ENCODE data around the gene FBXL7.

FBXL7 gene

GRCh38 chr5:15529821-15530220 lies 29.8 kb downstream of the FBXL7 start:
- TF ChIP-seq, protein P1, sequence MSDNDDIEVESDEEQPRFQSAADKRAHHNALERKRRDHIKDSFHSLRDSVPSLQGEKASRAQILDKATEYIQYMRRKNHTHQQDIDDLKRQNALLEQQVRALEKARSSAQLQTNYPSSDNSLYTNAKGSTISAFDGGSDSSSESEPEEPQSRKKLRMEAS (IDR thresholded peaks at IDR 0.05; ENCODE audit: low read depth, low read length) = no peak
- TF ChIP-seq MYC (IDR thresholded peaks at IDR 0.05; ENCODE audit: low read depth, low read length) = no peak
- no peak for TF ChIP-seq POLR2A (IDR thresholded peaks at IDR 0.05; ENCODE audit: extremely low read depth, insufficient read length)
- TF ChIP-seq, protein P2, sequence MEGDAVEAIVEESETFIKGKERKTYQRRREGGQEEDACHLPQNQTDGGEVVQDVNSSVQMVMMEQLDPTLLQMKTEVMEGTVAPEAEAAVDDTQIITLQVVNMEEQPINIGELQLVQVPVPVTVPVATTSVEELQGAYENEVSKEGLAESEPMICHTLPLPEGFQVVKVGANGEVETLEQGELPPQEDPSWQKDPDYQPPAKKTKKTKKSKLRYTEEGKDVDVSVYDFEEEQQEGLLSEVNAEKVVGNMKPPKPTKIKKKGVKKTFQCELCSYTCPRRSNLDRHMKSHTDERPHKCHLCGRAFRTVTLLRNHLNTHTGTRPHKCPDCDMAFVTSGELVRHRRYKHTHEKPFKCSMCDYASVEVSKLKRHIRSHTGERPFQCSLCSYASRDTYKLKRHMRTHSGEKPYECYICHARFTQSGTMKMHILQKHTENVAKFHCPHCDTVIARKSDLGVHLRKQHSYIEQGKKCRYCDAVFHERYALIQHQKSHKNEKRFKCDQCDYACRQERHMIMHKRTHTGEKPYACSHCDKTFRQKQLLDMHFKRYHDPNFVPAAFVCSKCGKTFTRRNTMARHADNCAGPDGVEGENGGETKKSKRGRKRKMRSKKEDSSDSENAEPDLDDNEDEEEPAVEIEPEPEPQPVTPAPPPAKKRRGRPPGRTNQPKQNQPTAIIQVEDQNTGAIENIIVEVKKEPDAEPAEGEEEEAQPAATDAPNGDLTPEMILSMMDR (IDR thresholded peaks at IDR 0.05; ENCODE audit: low read depth, low read length) = no peak

GRCh38 chr5:15533129-15533893 lies 33.3 kb downstream of the FBXL7 start:
- DNase-seq (ENCODE audit: low read depth) = no peak
- TF ChIP-seq, protein P2 (IDR thresholded peaks at IDR 0.05; ENCODE audit: low read depth, low read length) = no peak
- TF ChIP-seq MYC (IDR thresholded peaks at IDR 0.05; ENCODE audit: low read depth, low read length) (no peak), POLR2A (IDR thresholded peaks at IDR 0.05; ENCODE audit: extremely low read depth, insufficient read length) (no peak)
- TF ChIP-seq, protein P1 (IDR thresholded peaks at IDR 0.05; ENCODE audit: low read depth, low read length) = no peak
- no peak overlapping the region for H3K4me3 ChIP-seq (ENCODE audit: low read depth, low read length)

More at GRCh38 chr5:15529821-15530220, 29.8 kb downstream of the FBXL7 start:
- no peak overlapping the region for H3K4me3 ChIP-seq (ENCODE audit: low read depth, low read length)
- DNase-seq (ENCODE audit: low read depth) = no peak

DNA sequence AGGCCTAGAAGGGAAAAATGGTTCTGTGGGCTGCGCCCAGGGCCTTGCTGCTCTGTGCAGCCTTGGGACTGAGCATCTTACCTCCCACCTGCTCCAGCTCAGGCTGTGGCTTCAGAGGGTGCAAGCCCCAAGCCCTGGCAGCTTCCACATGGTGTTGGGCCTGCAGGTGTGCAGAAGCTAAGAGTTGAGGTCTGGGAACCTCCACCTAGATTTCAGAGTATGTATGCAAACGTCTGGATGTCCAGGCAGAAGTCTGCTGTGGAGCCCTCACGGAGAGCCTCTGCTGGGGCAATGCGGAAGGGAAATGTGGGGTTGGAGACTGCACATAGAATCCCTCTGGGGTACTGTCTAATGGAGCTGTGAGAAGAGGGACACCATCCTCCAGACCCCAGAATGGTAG lies 36.0 kb downstream of the FBXL7 start:
- TF ChIP-seq POLR2A (IDR thresholded peaks at IDR 0.05; ENCODE audit: extremely low read depth, insufficient read length) (no peak), MYC (IDR thresholded peaks at IDR 0.05; ENCODE audit: low read depth, low read length) (no peak)
- TF ChIP-seq, protein P2 (IDR thresholded peaks at IDR 0.05; ENCODE audit: low read depth, low read length) = no peak
- TF ChIP-seq, protein P1 (IDR thresholded peaks at IDR 0.05; ENCODE audit: low read depth, low read length) = no peak
- no peak for DNase-seq (ENCODE audit: low read depth)
- no peak overlapping the region for H3K4me3 ChIP-seq (ENCODE audit: low read depth, low read length)

DNA sequence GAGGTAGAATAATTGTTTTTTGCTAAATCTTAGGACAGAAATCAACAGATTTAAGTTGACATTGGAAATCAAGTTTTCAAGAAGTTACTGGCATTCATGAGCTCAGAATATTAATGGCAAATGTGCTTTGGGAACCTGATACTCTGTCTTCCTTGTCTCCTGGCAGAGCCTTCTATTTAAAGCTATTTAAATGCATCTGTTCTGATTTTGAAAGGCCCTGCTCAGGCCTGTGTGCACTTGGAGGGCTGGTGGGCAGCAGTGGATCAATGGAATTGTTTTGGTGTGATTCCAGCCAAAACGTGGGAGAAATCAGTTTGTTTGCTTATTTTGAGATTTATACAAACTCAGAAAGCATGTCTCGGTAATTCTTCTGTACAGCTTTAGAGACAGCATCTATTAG lies 38.5 kb downstream of the FBXL7 start:
- TF ChIP-seq, protein P1 (IDR thresholded peaks at IDR 0.05; ENCODE audit: low read depth, low read length) = no peak
- TF ChIP-seq MYC (IDR thresholded peaks at IDR 0.05; ENCODE audit: low read depth, low read length) (no peak), POLR2A (IDR thresholded peaks at IDR 0.05; ENCODE audit: extremely low read depth, insufficient read length) (no peak)
- TF ChIP-seq, protein P2 (IDR thresholded peaks at IDR 0.05; ENCODE audit: low read depth, low read length) = no peak
- no peak overlapping the region for H3K4me3 ChIP-seq (ENCODE audit: low read depth, low read length)
- DNase-seq (ENCODE audit: low read depth) = no peak

- no peak for DNase-seq (ENCODE audit: low read depth)
- TF ChIP-seq, protein P1 (IDR thresholded peaks at IDR 0.05; ENCODE audit: low read depth, low read length) = no peak
- TF ChIP-seq MYC (IDR thresholded peaks at IDR 0.05; ENCODE audit: low read depth, low read length) = no peak
- TF ChIP-seq, protein P2 (IDR thresholded peaks at IDR 0.05; ENCODE audit: low read depth, low read length) = no peak
- TF ChIP-seq POLR2A (IDR thresholded peaks at IDR 0.05; ENCODE audit: extremely low read depth, insufficient read length) = no peak
- no peak overlapping the region for H3K4me3 ChIP-seq (ENCODE audit: low read depth, low read length)
These were observed 40.0 kb downstream of the FBXL7 start for GRCh38 chr5:15539951-15540350.

Data from NB4 (cell line).